ENCODE data around the gene ZNF790. TPM values are rescaled to one million over a fixed set of nuclear protein-coding genes. Genes with fewer than 3 reads are reported as not detected.

ZNF790 gene
- total and polyA plus RNA-seq, 2 of the 13 experiments (the other 11 are each of a cell fraction or from before 2014, with no cell fraction given) = 1.3 to 5.3 TPM

GRCh38 chr19:36772311-36773222 lies 65.6 kb downstream of the ZNF790 start, which contains the start of gene ZNF850 (continued):
- TF ChIP-seq ZNF574 (CRISPR knock-in tag; IDR thresholded peaks at IDR 0.05) = peak; percentile 75
- TF ChIP-seq ATF6 (CRISPR knock-in tag; conservative IDR thresholded peaks at IDR 0.05) = no peak
- no peak for TF ChIP-seq ZSCAN12 (CRISPR knock-in tag; IDR thresholded peaks at IDR 0.05)
- no peak for TF ChIP-seq RARG (CRISPR knock-in tag; IDR thresholded peaks at IDR 0.05; ENCODE audit: low read depth)
- TF ChIP-seq HNRNPUL1 (IDR thresholded peaks at IDR 0.05; ENCODE audit: low read depth, low read length) = no peak
- no peak for TF ChIP-seq ZNF577 (CRISPR knock-in tag; IDR thresholded peaks at IDR 0.05; ENCODE audit: borderline replicate concordance, low read depth)
- TF ChIP-seq ETV5 (CRISPR knock-in tag; IDR thresholded peaks at IDR 0.05; ENCODE audit: borderline replicate concordance) = no peak
- TF ChIP-seq, protein P1, sequence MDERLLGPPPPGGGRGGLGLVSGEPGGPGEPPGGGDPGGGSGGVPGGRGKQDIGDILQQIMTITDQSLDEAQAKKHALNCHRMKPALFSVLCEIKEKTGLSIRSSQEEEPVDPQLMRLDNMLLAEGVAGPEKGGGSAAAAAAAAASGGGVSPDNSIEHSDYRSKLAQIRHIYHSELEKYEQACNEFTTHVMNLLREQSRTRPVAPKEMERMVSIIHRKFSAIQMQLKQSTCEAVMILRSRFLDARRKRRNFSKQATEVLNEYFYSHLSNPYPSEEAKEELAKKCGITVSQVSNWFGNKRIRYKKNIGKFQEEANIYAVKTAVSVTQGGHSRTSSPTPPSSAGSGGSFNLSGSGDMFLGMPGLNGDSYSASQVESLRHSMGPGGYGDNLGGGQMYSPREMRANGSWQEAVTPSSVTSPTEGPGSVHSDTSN (CRISPR knock-in tag; IDR thresholded peaks at IDR 0.05) = no peak
- TF ChIP-seq ZBTB1 (CRISPR knock-in tag; IDR thresholded peaks at IDR 0.05; ENCODE audit: borderline replicate concordance) = no peak
- no peak for TF ChIP-seq ZNF749 (CRISPR knock-in tag; IDR thresholded peaks at IDR 0.05; ENCODE audit: borderline replicate concordance)
- no peak for TF ChIP-seq ZNF740 (CRISPR knock-in tag; IDR thresholded peaks at IDR 0.05)
- TF ChIP-seq ZNF234 (CRISPR knock-in tag; conservative IDR thresholded peaks at IDR 0.05) = no peak
- TF ChIP-seq HNF1B (CRISPR knock-in tag; IDR thresholded peaks at IDR 0.05) = peak; percentile 37; the same call in 1 of the 2 replicates
- TF ChIP-seq ZNF776 (CRISPR knock-in tag; IDR thresholded peaks at IDR 0.05) = 0 out of 2 replicates have a peak, but pooled peaks have one; percentile 70
- no peak for TF ChIP-seq ISL2 (CRISPR knock-in tag; IDR thresholded peaks at IDR 0.05)
- TF ChIP-seq BRCA1 (CRISPR knock-in tag; IDR thresholded peaks at IDR 0.05) = no peak
- no peak for TF ChIP-seq FOXP1 (IDR thresholded peaks at IDR 0.05)
- 0 out of 2 replicates have a peak, but pooled peaks have one; percentile 7 for TF ChIP-seq FOXP1 (CRISPR knock-in tag; IDR thresholded peaks at IDR 0.05)
- TF ChIP-seq ZNF883 (CRISPR knock-in tag; IDR thresholded peaks at IDR 0.05; ENCODE audit: not compliant biosample characterization) = no peak
- no peak for TF ChIP-seq TEAD3 (CRISPR knock-in tag; optimal IDR thresholded peaks at IDR 0.05; ENCODE audit: borderline replicate concordance)
- peak; percentile 96 for TF ChIP-seq CHD2 (IDR thresholded peaks at IDR 0.05; ENCODE audit: low read depth, low read length)
